Stimulated activated CD4-positive, alpha-beta T cell treated with anti-CD3 and anti-CD28 coated beads, Interleukin-2, amount 100 ng/mL, for 4 hours (primary cell): ENCODE results near the gene ATXN7.
A peak's percentile ranks its signal among the peaks of the same experiment; 100 is the strongest.

Experiments used
- DNase-seq: peaks from one replicate; pipeline ENCODE4 v3.0.0-alpha.2; 2020; ENCODE audit warnings: low read depth

The ATXN7 gene

GRCh38 chr3:63990204-63990603 is 126.5 kb downstream of the ATXN7 start:
- DNase-seq: no peak

- no peak for DNase-seq
Measured at GRCh38 chr3:63990733-63991132, 127.1 kb downstream of the ATXN7 start.

- DNase-seq: no peak
Measured at GRCh38 chr3:63991666-63992065, 128.0 kb downstream of the ATXN7 start.

GRCh38 chr3:63992516-63993209 is 129.0 kb downstream of the ATXN7 start:
- DNase-seq: no peak

GRCh38 chr3:63993653-63994079 is 130.0 kb downstream of the ATXN7 start:
- DNase-seq: peak; percentile 23

GRCh38 chr3:63995086-63995485 is 131.4 kb downstream of the ATXN7 start:
- no peak for DNase-seq

GRCh38 chr3:63998852-63999754 is 135.4 kb downstream of the ATXN7 start:
- DNase-seq: no peak

- DNase-seq: no peak
Measured at GRCh38 chr3:64000453-64001055, 136.9 kb downstream of the ATXN7 start.

GRCh38 chr3:64002233-64002632 is 138.6 kb downstream of the ATXN7 start:
- no peak for DNase-seq

- DNase-seq: no peak
Measured at GRCh38 chr3:64003589-64003988, 139.9 kb downstream of the ATXN7 start.

GRCh38 chr3:64008017-64008416 is 144.3 kb downstream of the ATXN7 start:
- no peak for DNase-seq

GRCh38 chr3:64008487-64009351 is 145.1 kb downstream of the ATXN7 start:
- no peak for DNase-seq

- no peak for DNase-seq
Measured at GRCh38 chr3:64009528-64009927, 145.9 kb downstream of the ATXN7 start.

GRCh38 chr3:64010199-64010598 is 146.5 kb downstream of the ATXN7 start:
- no peak for DNase-seq

- no peak for DNase-seq
Measured at GRCh38 chr3:64011685-64012084, 148.0 kb downstream of the ATXN7 start.

- no peak for DNase-seq
Measured at GRCh38 chr3:64016941-64017620, 153.4 kb downstream of the ATXN7 start.

- no peak for DNase-seq
Measured at GRCh38 chr3:64019271-64019670, 155.6 kb downstream of the ATXN7 start.

GRCh38 chr3:64019879-64020278 is 156.2 kb downstream of the ATXN7 start:
- no peak for DNase-seq

- no peak for DNase-seq
Measured at GRCh38 chr3:64021922-64022321, 158.3 kb downstream of the ATXN7 start.

- no peak for DNase-seq
Measured at GRCh38 chr3:64022451-64023186, 159.0 kb downstream of the ATXN7 start.
